ENCODE data around the gene KLK15.

- TF ChIP-seq, protein P1, sequence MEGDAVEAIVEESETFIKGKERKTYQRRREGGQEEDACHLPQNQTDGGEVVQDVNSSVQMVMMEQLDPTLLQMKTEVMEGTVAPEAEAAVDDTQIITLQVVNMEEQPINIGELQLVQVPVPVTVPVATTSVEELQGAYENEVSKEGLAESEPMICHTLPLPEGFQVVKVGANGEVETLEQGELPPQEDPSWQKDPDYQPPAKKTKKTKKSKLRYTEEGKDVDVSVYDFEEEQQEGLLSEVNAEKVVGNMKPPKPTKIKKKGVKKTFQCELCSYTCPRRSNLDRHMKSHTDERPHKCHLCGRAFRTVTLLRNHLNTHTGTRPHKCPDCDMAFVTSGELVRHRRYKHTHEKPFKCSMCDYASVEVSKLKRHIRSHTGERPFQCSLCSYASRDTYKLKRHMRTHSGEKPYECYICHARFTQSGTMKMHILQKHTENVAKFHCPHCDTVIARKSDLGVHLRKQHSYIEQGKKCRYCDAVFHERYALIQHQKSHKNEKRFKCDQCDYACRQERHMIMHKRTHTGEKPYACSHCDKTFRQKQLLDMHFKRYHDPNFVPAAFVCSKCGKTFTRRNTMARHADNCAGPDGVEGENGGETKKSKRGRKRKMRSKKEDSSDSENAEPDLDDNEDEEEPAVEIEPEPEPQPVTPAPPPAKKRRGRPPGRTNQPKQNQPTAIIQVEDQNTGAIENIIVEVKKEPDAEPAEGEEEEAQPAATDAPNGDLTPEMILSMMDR (IDR thresholded peaks at IDR 0.05): no peak
- no peak for TF ChIP-seq POLR2A (IDR thresholded peaks at IDR 0.05)
Measured at GRCh38 chr19:50870417-50871089, 37.2 kb upstream of the KLK15 start.
